ENCODE data around the gene BRD4. TPM values are rescaled to one million over a fixed set of nuclear protein-coding genes. Genes with fewer than 3 reads are reported as not detected.

The BRD4 gene
- total and polyA plus RNA-seq, 2 of the 13 experiments (the other 11 are each of a cell fraction or from before 2014, with no cell fraction given): 10.5 to 11.4 TPM

- no TSS peak for BruUV-seq (replicated peaks)
- no peaks in the 10 kb centered on the region; a peak in 1 of 5 replicates for H3K36me3 ChIP-seq (replicated peaks in 1 of 2; ENCODE audit: control insufficient read depth in 1 of 2, insufficient read depth in 2 of 2, low read length in 2 of 2)
- TF ChIP-seq ZNF644 (CRISPR knock-in tag; IDR thresholded peaks at IDR 0.05; ENCODE audit: low read depth): no peak
- no peak for TF ChIP-seq ZNF549 (CRISPR knock-in tag; IDR thresholded peaks at IDR 0.05)
- no peak for TF ChIP-seq MTA3 (CRISPR knock-in tag; IDR thresholded peaks at IDR 0.05)
- TF ChIP-seq TBP (CRISPR knock-in tag; IDR thresholded peaks at IDR 0.05): no peak
- TF ChIP-seq KIAA2018 (CRISPR knock-in tag; IDR thresholded peaks at IDR 0.05; ENCODE audit: borderline replicate concordance): no peak
- no peak for TF ChIP-seq ZBTB38 (CRISPR knock-in tag; IDR thresholded peaks at IDR 0.05)
- TF ChIP-seq ZFX (CRISPR knock-in tag; IDR thresholded peaks at IDR 0.05; ENCODE audit: low read depth): no peak
- no peak for TF ChIP-seq ZMAT3 (CRISPR knock-in tag; conservative IDR thresholded peaks at IDR 0.05)
- H3K9me3 ChIP-seq (ENCODE audit: low read length): no peaks in the 10 kb centered on the region
- no CpG with 5 or more reads among the region's 2 CpGs for WGBS (ENCODE audit: low lambda C conversion rate)
- H3K79me2 ChIP-seq (ENCODE audit: insufficient read depth, low read length): peaks cover 92% of the 10 kb centered on the region
- H3K4me3 ChIP-seq (replicated peaks in 1 of 3; ENCODE audit: insufficient read depth in 1 of 3, low read depth in 2 of 3, low read length in 3 of 3): no peak overlapping the region
- POLR2A ChIA-PET: no interaction called here
- H4K20me1 ChIP-seq (ENCODE audit: insufficient read depth, low read length): peaks cover 86% of the 10 kb centered on the region
- no peak overlapping the region for H3K9ac ChIP-seq (ENCODE audit: insufficient read depth, low read depth, low read length)
- no peak overlapping the region for H2AFZ ChIP-seq (ENCODE audit: low read length)
- H3K27me3 ChIP-seq (ENCODE audit: control insufficient read depth in 1 of 2, insufficient read depth in 2 of 2, low read length in 2 of 2): no peaks in the 10 kb centered on the region
- in situ Hi-C loops (cut with HindIII; ENCODE audit: extremely low pct_ligation_motif_present, low pct_unique_long_range_greater_than_20kb): no loop called here
- ATAC-seq (no peak), FAIRE-seq (no peak), DNase-seq (ENCODE audit: low spot score) (no peak)
- H3K4me2 ChIP-seq (ENCODE audit: low read depth, low read length): no peak overlapping the region
- CTCF ChIA-PET (ENCODE audit: low intra/inter-chr PET ratio, low total read pairs): no interaction called here
- intact Hi-C loops (cut with micrococcal nuclease; ENCODE audit: unreplicated experiment): no loop called here
- H3K27ac ChIP-seq (ENCODE audit: extremely low read length, insufficient read depth, low read length): no peak overlapping the region
- peaks cover 91% of the 10 kb centered on the region for H3K4me1 ChIP-seq (ENCODE audit: insufficient read depth, low read length)
These were observed 25.2 kb downstream of the BRD4 start for GRCh38 chr19:15307169-15307568.
